Measurements from ENCODE around the gene FOXG1.

FOXG1 gene

DNA sequence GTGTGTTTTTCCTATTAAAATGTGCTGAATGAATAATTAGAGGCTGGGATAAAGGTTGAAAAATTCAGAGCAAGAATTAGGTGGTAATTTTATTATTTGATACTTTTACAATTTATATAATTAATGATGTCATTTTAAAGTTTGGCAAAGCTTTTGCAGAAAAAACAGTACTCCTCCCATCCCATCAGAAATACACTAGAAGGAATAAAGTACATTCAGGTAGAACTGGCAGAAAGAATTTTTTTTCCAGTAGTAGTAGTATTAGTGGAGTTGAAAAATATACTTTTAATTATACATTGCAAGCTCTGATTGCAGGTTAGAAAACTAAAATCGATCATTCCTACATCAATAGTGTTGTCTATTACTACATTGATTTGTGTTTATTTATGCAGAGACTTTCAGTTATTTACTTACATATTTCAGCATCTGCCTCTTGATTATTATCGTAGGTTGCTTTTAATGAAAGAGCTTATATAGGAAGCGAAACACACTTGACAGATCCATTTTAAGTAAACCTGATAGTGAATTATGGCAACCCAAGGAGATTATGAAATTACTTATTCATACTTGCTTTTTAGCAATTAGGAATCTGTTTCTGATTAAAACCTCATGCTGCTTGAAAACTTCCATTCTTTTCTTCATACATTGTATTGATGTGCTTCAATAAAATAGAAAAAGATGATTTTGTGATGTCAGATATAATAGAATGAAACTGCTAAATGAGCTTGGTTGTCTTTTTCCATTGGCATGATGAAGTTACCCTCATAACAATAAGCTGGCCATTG is 10.1 kb downstream of the FOXG1 start:
- DNase-seq (ENCODE audit: low spot score): no peak

DNA sequence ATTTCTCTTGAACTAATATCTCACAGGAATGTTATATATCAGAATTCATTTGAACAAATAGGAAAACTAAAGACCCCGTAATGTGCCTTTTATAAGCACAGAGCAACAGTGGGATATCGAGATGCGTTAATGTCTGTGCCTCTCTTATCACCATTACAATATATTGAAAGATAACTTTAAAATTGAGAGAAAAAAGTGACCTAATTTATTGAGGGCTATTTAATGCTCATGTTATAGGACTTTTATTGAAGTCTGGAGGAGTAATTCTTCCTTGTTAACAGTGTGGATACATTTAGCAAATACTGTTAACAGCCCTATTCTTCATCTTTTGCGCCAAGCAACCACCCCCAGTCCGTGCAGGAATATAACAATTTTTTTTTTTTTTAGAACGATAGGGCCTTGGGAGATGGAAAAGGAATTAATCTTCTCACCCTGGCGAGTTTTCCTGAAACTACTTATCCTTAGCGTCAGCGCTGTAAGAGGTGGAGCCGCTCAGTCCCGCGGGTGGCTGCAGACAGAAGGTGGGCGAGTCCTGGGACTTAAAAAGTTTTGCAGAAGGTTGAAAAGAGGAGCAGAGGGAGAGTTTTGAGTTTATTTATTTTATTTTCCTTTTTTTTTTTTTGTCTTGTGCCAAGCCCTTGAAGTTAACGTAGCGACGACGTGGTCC is 11.0 kb downstream of the FOXG1 start:
- no peak for DNase-seq (ENCODE audit: low spot score)

DNA sequence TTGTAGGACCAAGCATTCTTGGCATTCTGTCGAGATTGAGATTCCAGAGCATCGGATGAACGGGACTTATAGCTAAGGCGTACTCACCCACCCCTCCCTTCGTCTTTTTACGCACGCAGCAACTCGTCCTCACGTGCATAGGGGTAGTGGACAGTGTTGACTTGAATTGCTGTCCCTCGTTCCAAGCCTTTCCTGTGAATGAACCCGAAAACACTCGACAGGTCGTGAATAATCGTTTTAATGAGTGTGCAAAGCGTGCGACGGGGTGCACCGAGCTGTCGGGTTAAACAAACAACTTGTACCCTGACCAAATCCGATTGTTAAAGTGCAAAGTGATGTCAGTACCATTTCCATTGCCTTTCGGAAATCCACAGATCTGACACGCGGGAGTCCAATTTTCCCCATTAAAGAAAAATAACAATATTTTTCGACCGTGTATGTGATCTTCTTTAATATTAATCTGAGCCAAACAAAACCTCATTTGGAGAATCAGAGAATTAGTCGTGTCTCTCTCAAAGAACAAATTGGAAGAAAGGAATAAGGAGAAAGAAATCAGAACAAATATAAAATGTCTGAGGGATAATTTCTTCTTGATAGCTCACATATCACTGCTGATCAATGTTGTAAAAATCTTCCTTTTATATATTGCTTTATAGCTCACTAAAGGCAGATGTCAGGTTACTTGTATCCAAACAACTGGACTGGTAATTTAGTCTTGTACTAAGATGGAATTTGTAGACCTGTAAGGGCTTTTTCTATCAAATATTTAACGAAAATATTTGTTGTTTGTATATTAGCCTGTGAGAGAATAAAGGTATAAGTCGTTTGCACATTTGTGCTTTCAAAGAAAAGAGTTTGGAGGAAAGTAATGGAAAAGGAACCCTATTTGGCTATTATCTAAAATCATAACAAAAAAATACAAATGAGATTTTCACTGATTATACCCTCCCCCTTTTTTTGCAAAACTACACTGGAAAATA is 11.8 kb downstream of the FOXG1 start:
- no peak for DNase-seq (ENCODE audit: low spot score)

DNA sequence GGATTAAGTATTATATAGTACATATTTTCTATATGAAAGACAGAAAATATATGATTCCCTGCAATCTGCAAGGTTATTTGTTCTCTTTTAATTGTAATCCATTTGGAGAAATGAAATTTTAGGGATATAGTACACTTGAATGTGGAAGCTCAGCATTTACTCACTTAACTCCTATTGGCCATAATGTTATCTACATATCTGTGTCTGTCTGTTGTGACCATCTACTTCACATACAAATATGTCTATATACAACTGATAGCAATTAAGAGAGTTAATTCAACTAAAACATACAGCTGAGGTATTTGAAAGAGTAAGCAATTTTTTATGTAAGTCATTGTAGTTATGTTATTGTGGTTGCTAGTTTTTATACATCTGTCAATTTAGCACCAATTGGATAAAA is 12.9 kb downstream of the FOXG1 start:
- DNase-seq (ENCODE audit: low spot score): no peak

DNA sequence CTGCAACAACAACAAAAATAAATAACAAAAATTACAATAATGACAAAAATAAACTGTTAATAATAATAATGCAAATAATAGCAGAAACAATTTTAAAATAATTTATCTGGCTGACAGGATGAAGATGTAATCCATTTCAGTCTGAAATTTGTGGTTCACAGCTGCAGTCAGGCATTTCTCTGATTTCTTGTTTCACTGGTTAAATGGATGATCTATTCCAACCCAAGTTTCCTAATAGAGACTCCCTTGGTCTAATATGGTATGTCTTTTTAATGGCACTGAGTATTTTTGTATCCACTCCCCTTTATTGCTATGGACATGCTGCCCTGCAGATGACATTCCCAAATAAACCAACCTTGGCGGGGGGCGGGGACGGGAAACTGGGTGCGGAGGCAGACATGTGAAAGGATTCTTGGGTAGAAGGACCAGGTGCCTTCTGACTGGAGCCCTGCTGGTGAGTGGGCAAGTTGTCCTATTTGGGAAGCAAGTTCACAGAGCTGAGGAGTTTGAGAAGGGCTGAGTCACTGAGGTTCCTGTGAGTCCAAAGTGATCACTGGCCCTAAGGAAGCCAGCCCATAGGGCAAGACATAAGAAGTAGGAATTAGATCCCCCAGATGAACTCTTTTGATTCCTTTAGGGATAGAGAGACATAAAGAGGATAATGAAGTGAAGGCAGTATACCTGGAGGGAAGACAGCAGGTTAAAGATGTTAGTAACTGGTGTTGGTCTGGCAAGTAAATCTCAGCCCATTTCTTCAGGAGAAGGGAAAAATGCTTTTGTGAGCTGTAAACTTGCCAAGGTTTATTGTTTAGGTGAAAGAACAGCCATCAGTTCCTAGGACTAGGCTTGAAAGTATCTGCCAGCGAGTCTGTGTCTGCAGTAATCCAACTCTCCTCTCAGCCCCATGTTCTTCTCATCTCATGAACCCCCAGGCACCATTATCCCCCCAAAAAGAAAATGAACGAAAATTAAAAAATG is 14.5 kb downstream of the FOXG1 start:
- no peak for DNase-seq (ENCODE audit: low spot score)

DNA sequence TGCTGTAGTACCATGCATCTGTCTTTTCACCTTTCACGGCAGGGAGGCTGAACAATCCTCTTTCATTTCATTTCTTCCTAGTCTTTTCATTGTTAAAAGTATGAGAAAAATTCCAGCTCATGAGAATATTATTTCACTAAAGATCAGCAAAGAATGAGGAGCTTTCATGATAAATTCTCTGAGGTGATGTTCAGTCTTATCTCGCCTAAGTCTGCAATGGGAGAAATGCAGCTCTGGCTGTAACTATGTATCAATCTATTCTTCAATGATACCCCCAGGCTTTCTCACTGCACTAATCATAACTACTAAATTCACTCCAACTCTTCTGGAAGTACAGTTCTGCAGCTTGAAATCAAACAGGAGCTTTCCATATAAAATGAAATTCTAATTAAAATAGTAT is 15.7 kb downstream of the FOXG1 start:
- DNase-seq (ENCODE audit: low spot score): no peak

DNA sequence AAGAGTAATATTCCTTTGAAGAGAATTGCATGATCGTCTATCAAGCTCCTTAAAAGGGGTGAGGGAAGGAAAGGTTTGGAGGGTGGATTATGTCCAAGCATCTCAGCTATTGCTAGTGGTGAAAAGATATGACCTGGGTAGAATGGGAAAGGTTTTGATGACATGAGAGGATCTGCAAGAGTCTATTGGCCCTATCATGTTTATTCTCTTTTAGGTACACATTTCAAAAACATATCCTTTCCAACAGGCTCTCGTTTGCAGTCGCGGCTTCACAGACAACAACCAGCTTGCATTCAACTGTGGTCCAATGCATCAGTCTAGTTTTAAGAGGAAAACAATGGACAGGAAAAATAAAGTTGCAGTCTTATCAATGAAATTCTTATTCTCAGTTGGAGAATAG is 17.1 kb downstream of the FOXG1 start:
- no peak for DNase-seq (ENCODE audit: low spot score)

DNA sequence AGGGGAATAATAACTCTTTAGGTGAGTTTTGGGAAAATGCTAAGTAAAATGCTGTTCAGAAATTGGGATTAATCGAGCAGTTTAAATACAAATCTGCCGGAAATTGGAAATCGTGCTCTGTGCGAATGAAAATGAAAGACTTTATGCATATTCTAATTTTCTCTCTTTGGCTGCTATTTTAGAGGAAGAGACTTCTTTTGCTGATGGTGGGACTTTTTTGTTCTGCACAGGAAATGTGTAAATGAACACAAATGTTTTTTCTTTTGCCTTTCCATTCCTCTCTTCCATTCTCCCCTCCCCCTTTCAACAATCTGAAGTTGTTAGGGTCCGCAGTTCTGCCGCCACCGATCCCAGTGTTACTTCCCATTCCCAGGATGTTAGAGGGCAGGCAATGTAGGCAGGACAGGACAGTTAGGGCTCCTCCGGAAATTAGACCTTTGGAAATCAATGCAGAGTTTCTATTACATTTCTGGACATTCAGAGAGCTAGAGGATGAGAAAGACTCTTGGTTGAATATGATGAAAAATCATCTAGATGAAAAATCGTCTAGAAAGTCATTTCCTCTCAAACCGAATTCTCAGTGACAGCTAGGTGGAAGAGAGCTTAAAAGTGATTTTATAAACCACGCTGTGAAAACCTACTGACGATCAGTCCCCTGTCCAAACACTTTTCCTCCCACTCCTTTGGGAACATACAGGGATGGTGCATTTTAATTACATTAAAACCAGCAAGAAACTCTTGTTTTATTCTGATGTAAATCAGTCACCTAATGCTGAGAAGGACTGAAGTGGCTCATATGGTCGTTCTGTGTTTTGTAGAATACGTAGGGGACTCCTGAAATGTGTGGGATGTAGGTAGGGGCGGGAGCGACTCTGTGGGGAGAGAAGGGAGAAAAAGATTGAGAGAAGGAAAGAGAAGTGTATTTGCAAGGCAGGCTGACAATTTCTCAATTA is 17.8 kb downstream of the FOXG1 start:
- DNase-seq (ENCODE audit: low spot score): no peak

DNA sequence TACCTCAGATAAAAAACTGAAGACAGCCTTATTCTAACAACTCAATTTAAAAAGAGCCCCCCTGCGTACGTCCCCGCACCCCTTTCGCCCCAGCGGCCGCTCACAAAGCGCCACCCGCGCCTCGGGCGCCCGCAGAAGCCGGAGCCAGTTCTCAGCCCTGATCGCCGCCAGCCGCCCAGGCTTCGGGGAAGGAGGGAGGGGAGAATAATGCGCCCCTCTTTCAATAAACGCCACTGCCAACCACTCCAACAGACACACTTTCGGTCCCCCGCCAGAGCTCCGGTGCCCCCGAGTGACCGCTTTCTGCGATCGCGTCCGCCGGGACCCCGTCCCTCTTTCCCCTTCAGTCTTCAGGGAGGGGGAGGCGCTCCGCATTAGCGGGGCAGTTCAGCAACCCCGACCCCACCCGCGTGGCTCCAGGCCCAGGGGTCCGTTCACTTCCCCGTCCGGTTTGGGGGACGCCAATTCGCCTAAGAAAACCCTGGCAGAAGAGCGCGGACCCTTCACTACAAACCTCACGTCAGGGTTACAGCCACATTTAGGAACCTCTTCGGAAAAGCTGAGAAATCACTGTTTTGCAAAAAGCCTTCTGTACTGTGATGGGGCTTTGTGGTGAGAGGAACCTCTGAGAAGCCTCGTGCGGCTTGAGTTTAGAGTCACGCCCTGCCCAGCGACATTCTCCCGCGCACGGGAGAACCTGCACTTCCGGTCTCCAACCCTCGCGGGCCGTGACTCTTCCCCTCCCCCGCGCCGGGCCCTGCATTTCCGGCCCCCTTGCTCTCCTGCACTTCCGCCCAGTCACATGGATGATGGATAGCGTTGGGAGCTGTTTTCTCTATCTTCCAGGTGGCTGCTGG is 18.7 kb downstream of the FOXG1 start:
- DNase-seq (ENCODE audit: low spot score): no peak

DNA sequence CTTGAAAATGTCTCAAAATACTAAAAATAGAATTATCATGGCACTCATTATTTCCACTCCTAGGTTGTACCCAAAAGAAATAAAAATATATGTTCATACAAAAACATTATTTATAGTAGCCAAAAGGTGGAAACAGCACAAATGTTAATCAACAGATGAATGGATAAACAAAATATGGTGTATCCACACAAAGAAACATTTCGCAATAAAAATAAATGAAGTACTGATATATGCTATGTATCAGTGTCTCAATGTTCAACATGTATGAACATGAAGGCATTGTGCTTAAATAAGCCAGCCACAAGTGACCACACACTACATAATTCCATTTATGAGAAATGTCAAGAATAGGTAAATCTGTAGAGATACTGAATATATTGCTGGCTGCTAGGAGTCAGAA is 40.9 kb downstream of the FOXG1 start:
- no peak for DNase-seq (ENCODE audit: low spot score)

DNA sequence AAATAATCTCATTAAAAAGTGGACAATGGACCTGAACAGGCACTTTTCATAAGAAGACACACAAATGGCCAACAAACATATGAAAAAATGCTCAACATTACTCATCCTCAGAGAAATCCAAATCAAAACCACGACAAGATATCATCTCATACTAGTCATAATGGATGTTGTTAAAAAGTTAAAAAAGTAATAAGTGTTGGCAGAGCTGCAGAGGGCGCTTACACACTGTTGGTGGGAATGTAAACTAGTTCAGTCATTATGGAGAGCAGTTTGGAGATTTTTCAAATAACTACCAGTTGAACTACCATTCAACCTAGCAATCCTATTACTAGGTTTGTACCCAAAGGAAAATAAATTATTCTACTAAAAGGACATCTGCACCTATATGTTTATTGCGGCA is 47.2 kb downstream of the FOXG1 start:
- DNase-seq (ENCODE audit: low spot score): no peak
